HepG2 (cell line): Measurements from ENCODE around the gene ZSCAN2. TPM values are rescaled to one million over a fixed set of nuclear protein-coding genes. Genes with fewer than 3 reads are reported as not detected.
A peak's percentile ranks its signal among the peaks of the same experiment; 100 is the strongest.

Experiments used
- AKAP8 ChIP-seq: sonication (generic); formaldehyde crosslinking; IDR thresholded peaks from 2 replicates; pipeline ENCODE4 v1.5.1; 2020; ENCODE audit warnings: mild to moderate bottlenecking, missing genetic modification reagents
- ARNT ChIP-seq: fragments of 450-650 bp; IDR thresholded peaks from 2 replicates; pipeline ENCODE4 v1.6.1; 2017
- BRCA1 ChIP-seq: sonication (generic); formaldehyde crosslinking; IDR thresholded peaks from 2 replicates; pipeline ENCODE4 v1.4.0; 2020; ENCODE audit warnings: missing genetic modification reagents
- HOXA3 ChIP-seq: sonication (generic); formaldehyde crosslinking; IDR thresholded peaks from 2 replicates; pipeline ENCODE4 v1.5.0; 2020; ENCODE audit warnings: missing genetic modification reagents
- NBN ChIP-seq: fragments of 450-650 bp; conservative IDR thresholded peaks from 2 replicates; pipeline ENCODE4 v1.6.1; 2017
- NFYB ChIP-seq: sonication (generic); formaldehyde crosslinking; IDR thresholded peaks from 2 replicates; pipeline ENCODE4 v1.4.0; 2020; ENCODE audit warnings: missing genetic modification reagents
- PAWR ChIP-seq: sonication (generic); formaldehyde crosslinking; IDR thresholded peaks from 2 replicates; pipeline ENCODE4 v1.4.0; 2020; ENCODE audit warnings: missing genetic modification reagents, mild to moderate bottlenecking, borderline replicate concordance
- PHF20 ChIP-seq: sonication (generic); formaldehyde crosslinking; IDR thresholded peaks from 2 replicates; pipeline ENCODE4 v1.5.0; 2020; ENCODE audit warnings: mild to moderate bottlenecking, missing genetic modification reagents
- RAD51 ChIP-seq: fragments of 450-650 bp; IDR thresholded peaks from 2 replicates; pipeline ENCODE4 v1.6.1; 2016; ENCODE audit warnings: borderline replicate concordance
- SAP130 ChIP-seq: IDR thresholded peaks from 2 replicates; pipeline ENCODE4 v1.6.1; 2016; ENCODE audit warnings: low read depth
- SOX6 ChIP-seq, 2 experiments: fragments of 450-650 bp in 1 of 2; sonication (generic) in 1 of 2; formaldehyde crosslinking in 1 of 2; IDR thresholded peaks; 2 replicates each; pipeline versions ENCODE4 v1.4.0 to v1.6.1; 2017 to 2020; ENCODE audit warnings: antibody characterized with exemption in 1 of 2, mild to moderate bottlenecking in 1 of 2, missing genetic modification reagents in 1 of 2
- ZBTB8A ChIP-seq: sonication (generic); formaldehyde crosslinking; IDR thresholded peaks from 2 replicates; pipeline ENCODE4 v1.4.0; 2020; ENCODE audit warnings: mild to moderate bottlenecking, low read depth, missing genetic modification reagents, borderline replicate concordance
- ZC3H13 ChIP-seq: sonication (generic); formaldehyde crosslinking; IDR thresholded peaks from 2 replicates; pipeline ENCODE4 v1.8.1; 2023; ENCODE audit warnings: mild to moderate bottlenecking, missing genetic modification reagents, moderate library complexity
- ZFY ChIP-seq: sonication (generic); formaldehyde crosslinking; IDR thresholded peaks from 2 replicates; pipeline ENCODE4 v1.4.0; 2020; ENCODE audit warnings: missing genetic modification reagents
- ZNF205 ChIP-seq: IDR thresholded peaks from 2 replicates; pipeline ENCODE4 v1.6.1; 2018; ENCODE audit warnings: missing biosample characterization, missing genetic modification reagents
- ZNF253 ChIP-seq: sonication (generic); formaldehyde crosslinking; IDR thresholded peaks from 2 replicates; pipeline ENCODE4 v1.8.0; 2022; ENCODE audit warnings: mild to moderate bottlenecking, missing genetic modification reagents, borderline replicate concordance
- ZNF674 ChIP-seq: sonication (generic); formaldehyde crosslinking; IDR thresholded peaks from 2 replicates; pipeline ENCODE4 v1.5.0; 2020; ENCODE audit warnings: low read depth, mild to moderate bottlenecking, missing genetic modification reagents
- ZNF775 ChIP-seq: sonication (generic); formaldehyde crosslinking; IDR thresholded peaks from 2 replicates; pipeline ENCODE4 v1.4.0; 2020; ENCODE audit warnings: missing genetic modification reagents, mild to moderate bottlenecking, moderate library complexity, borderline replicate concordance
- ZNF850 ChIP-seq: sonication (generic); formaldehyde crosslinking; conservative IDR thresholded peaks from 2 replicates; pipeline ENCODE4 v1.9.0; 2021; ENCODE audit warnings: mild to moderate bottlenecking, missing genetic modification reagents
- ZNF891 ChIP-seq: sonication (generic); formaldehyde crosslinking; IDR thresholded peaks from 2 replicates; pipeline ENCODE4 v1.5.0; 2020; ENCODE audit warnings: mild to moderate bottlenecking, missing genetic modification reagents
- ZZZ3 ChIP-seq: sonication (generic); formaldehyde crosslinking; IDR thresholded peaks from 2 replicates; pipeline ENCODE4 v1.4.0; 2020; ENCODE audit warnings: missing genetic modification reagents, mild to moderate bottlenecking, borderline replicate concordance
- polyA plus RNA-seq, 8 experiments: library from polyadenylated mRNA; depleted of rRNA in 3 of 8; stranded (reverse) in 7 of 8; unstranded in 1 of 8; fragments of >200 nt; fragmentation: Illumina TruSeq in 4 of 8; extraction: Trizol in 4 of 8; gene quantifications; 2 replicates each; pipeline versions ENCODE4 v1.2.1 to v1.2.3, GENCODE V29; 2011 to 2016; ENCODE audit warnings: low read depth in 4 of 8, missing spikeins in 1 of 8, mixed read lengths in 1 of 8; ENCODE audit not compliant: insufficient read depth in 1 of 8
- total RNA-seq, 5 experiments: library from RNA; depleted of rRNA; stranded (reverse); fragments of >200 nt; fragmentation: Illumina TruSeq; extraction: Trizol; gene quantifications; 2 replicates each; pipeline ENCODE4 v1.2.3, GENCODE V29; 2016; ENCODE audit warnings: low read depth in 1 of 5
- TF ChIP-seq, protein P1 (sequence below): sonication (generic); formaldehyde crosslinking; IDR thresholded peaks from 2 replicates; pipeline ENCODE4 v1.4.0; 2020; ENCODE audit warnings: mild to moderate bottlenecking, missing genetic modification reagents
- TF ChIP-seq, protein P2 (sequence below): sonication (generic); formaldehyde crosslinking; IDR thresholded peaks from 2 replicates; pipeline ENCODE4 v1.8.0; 2022; ENCODE audit warnings: missing genetic modification reagents, mild to moderate bottlenecking, moderate library complexity, borderline replicate concordance
- TF ChIP-seq, protein P3 (sequence below): sonication (generic); formaldehyde crosslinking; IDR thresholded peaks from 2 replicates; pipeline ENCODE4 v1.5.0; 2020; ENCODE audit warnings: mild to moderate bottlenecking, missing genetic modification reagents
- TF ChIP-seq, protein P4 (sequence below): sonication (generic); formaldehyde crosslinking; IDR thresholded peaks from 2 replicates; pipeline ENCODE4 v1.5.0; 2020; ENCODE audit warnings: mild to moderate bottlenecking, missing genetic modification reagents

The ZSCAN2 gene
- total and polyA plus RNA-seq, 2 of the 13 experiments (the other 11 are each of a cell fraction or from before 2014, with no cell fraction given) = 11.4 to 21.5 TPM

DNA sequence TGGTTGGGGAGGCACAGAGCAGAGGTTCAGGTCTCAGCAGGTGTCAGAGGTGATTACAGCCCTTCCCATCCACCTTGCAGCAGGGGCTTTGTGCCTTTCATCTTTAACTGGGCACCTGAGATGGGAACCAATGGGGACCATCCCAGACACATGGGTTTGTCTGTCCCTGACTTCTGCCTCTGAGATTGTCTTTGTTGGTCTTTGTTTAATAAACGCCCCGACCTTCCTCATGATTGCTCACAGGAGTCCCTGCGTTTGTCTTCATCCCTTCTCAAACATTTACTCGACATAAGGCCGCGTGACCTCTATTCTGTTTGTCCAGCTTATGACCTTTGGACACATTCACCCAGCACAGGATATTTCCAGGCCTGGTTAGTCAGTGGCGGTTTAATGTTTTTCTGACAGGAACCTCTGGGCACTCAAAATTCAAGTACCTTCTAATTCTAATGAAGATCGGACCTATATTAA is 5.9 kb downstream of the ZSCAN2 start (continued):
- TF ChIP-seq AKAP8 (CRISPR knock-in tag) = no peak
- no peak for TF ChIP-seq NBN
- TF ChIP-seq ZNF253 (CRISPR knock-in tag) = no peak
- TF ChIP-seq BRCA1 (CRISPR knock-in tag) = no peak
- TF ChIP-seq ZNF205 (CRISPR knock-in tag) = peak; percentile 60; the same call in 1 of the 2 replicates
- no peak for TF ChIP-seq RAD51
- TF ChIP-seq NFYB = peak; percentile 59
- no peak for TF ChIP-seq ZNF775 (CRISPR knock-in tag)
- TF ChIP-seq SOX6 (IDR thresholded peaks at IDR 0.05) = no peak
- peak; percentile 99 for TF ChIP-seq SOX6 (CRISPR knock-in tag; IDR thresholded peaks at IDR 0.05)
- TF ChIP-seq, protein P1, sequence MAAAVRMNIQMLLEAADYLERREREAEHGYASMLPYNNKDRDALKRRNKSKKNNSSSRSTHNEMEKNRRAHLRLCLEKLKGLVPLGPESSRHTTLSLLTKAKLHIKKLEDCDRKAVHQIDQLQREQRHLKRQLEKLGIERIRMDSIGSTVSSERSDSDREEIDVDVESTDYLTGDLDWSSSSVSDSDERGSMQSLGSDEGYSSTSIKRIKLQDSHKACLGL (CRISPR knock-in tag) = no peak
- TF ChIP-seq ZBTB8A = no peak
- TF ChIP-seq ZFY (CRISPR knock-in tag) = peak; percentile 62
- no peak for TF ChIP-seq ZNF891
- TF ChIP-seq ZZZ3 (CRISPR knock-in tag) = no peak
- TF ChIP-seq PAWR (CRISPR knock-in tag) = no peak
- peak; percentile 97 for TF ChIP-seq SAP130 (CRISPR knock-in tag)
- TF ChIP-seq PHF20 = no peak
- TF ChIP-seq ZNF850 (CRISPR knock-in tag) = no peak
- peak; percentile 69; the same call in 1 of the 2 replicates for TF ChIP-seq HOXA3 (CRISPR knock-in tag)
- no peak for TF ChIP-seq ARNT
- no peak for TF ChIP-seq ZC3H13 (CRISPR knock-in tag)
- no peak for TF ChIP-seq ZNF674 (CRISPR knock-in tag)
- TF ChIP-seq, protein P2, sequence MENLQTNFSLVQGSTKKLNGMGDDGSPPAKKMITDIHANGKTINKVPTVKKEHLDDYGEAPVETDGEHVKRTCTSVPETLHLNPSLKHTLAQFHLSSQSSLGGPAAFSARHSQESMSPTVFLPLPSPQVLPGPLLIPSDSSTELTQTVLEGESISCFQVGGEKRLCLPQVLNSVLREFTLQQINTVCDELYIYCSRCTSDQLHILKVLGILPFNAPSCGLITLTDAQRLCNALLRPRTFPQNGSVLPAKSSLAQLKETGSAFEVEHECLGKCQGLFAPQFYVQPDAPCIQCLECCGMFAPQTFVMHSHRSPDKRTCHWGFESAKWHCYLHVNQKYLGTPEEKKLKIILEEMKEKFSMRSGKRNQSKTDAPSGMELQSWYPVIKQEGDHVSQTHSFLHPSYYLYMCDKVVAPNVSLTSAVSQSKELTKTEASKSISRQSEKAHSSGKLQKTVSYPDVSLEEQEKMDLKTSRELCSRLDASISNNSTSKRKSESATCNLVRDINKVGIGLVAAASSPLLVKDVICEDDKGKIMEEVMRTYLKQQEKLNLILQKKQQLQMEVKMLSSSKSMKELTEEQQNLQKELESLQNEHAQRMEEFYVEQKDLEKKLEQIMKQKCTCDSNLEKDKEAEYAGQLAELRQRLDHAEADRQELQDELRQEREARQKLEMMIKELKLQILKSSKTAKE (CRISPR knock-in tag) = peak; percentile 85
- TF ChIP-seq, protein P3, sequence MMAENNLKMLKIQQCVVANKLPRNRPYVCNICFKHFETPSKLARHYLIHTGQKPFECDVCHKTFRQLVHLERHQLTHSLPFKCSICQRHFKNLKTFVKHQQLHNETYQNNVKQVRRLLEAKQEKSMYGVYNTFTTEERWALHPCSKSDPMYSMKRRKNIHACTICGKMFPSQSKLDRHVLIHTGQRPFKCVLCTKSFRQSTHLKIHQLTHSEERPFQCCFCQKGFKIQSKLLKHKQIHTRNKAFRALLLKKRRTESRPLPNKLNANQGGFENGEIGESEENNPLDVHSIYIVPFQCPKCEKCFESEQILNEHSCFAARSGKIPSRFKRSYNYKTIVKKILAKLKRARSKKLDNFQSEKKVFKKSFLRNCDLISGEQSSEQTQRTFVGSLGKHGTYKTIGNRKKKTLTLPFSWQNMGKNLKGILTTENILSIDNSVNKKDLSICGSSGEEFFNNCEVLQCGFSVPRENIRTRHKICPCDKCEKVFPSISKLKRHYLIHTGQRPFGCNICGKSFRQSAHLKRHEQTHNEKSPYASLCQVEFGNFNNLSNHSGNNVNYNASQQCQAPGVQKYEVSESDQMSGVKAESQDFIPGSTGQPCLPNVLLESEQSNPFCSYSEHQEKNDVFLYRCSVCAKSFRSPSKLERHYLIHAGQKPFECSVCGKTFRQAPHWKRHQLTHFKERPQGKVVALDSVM = peak; percentile 89
- TF ChIP-seq, protein P4, sequence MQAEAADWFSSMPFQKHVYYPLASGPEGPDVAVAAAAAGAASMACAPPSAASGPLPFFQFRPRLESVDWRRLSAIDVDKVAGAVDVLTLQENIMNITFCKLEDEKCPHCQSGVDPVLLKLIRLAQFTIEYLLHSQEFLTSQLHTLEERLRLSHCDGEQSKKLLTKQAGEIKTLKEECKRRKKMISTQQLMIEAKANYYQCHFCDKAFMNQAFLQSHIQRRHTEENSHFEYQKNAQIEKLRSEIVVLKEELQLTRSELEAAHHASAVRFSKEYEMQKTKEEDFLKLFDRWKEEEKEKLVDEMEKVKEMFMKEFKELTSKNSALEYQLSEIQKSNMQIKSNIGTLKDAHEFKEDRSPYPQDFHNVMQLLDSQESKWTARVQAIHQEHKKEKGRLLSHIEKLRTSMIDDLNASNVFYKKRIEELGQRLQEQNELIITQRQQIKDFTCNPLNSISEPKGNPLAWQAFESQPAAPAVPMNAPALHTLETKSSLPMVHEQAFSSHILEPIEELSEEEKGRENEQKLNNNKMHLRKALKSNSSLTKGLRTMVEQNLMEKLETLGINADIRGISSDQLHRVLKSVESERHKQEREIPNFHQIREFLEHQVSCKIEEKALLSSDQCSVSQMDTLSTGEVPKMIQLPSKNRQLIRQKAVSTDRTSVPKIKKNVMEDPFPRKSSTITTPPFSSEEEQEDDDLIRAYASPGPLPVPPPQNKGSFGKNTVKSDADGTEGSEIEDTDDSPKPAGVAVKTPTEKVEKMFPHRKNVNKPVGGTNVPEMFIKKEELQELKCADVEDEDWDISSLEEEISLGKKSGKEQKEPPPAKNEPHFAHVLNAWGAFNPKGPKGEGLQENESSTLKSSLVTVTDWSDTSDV = no peak; the same call in 1 of the 2 replicates
